AG08396 (cell line): ENCODE measurements around the gene STK38L.
A peak's percentile ranks its signal among the peaks of the same experiment; 100 is the strongest.

ENCODE experiments used
- DNase-seq: peaks from one replicate; pipeline ENCODE4 v3.0.0; 2012; ENCODE audit warnings: low spot score, mixed read lengths

STK38L gene

DNA sequence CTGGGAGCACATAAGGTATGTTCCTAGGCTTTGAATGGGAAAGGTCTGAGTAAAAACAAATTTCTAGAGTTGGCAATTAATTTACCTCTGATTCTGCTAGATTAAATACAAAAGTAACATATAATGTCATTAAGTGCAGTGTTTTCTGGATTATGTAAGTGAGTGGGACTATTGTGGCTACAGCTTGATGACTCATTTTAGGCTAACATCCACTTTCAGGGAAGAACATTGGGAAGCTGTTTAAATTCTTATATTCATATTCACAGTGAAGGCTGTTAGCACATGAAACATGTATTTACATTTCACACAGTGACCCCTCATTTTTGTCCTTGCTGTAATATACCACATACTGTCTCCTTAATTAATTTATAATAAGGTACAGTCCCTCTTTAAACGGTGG is 75.3 kb downstream of the STK38L start:
- no peak for DNase-seq

DNA sequence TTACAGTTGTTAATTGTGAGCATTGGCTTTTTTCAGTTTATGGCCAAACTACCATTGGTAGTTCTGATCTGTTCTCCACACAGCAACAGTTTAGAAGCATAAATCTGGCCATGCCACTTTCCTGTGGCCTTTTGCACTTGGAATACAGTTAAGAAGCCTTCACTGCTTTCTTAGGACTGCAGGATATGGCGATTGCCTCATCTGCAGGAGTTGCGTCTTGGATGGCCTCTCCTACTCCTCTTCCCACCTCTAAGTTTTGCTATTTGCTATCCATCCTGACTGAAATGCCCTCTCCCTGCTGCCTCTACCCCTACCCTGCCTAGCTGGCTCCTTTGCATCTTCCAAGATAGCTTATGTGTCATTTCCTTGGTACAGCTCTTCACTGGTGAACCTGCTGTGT is 75.8 kb downstream of the STK38L start:
- no peak for DNase-seq

DNA sequence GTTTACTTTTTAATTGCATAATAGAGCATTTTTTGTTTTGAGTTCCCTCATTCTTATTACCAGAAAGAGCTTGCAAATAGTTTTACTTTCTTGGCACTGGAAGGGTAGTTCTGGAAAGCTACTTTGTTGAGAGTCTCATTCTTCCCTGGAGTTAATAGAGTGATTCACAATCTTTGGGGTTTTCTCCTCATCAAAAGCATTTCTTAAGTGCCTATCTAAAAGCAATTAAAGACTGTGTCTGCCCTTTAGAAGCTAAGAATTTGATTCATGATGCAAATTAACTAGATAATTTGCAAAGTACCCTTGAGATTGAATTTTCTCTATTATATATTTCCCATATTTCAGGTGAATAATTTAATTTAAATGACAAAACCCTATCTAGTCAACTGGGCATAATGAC is 80.4 kb downstream of the STK38L start:
- DNase-seq = no peak

DNA sequence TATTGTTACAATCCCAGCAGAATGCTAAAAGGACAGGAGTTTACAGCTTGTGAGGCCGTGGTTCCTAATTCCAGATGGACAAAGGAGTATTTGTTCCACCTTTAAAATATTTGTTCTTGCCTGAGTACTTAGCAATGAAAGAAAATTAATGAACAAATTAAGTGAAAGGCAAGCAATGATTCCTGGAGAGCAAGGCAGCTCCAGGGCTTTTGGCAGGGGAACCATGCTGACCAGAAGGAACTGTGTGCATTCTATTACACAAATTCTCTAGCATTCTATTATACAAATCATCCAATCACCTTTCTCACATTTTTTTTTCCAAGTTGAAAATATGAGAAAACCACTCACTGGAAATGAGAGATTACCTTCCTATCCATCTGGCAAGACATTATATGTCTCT is 86.8 kb downstream of the STK38L start:
- DNase-seq = peak; percentile 28

DNA sequence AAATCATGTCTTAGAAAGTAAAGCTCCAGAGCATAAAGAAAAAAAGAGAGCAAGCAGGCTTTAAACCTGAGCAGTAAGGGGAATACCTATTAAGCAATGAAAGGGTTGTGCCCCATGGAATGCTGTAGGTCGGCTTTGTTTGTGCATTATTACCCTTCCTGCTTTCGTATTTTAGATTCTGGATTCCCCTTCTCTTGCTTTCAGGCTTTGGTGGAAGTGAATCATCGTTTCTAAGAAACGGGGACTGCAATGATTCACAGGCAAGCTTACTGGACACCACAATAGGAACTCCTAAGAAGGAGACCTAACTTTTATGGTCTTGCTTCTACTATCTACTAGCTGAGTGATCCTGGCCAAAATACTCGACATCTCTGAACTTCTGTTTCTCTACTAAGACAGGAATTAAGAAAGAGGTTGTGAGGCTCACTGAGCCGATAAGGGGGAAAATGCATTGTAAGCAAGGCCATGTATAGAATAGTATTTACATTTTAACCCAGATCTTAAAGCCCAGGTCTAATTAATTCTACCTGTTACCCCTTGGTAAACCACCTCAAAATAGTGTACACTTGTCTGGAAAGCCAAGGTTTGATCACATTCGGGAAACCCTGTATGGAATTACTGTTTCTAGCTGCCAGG is 87.3 kb downstream of the STK38L start:
- peak; percentile 82 for DNase-seq

DNA sequence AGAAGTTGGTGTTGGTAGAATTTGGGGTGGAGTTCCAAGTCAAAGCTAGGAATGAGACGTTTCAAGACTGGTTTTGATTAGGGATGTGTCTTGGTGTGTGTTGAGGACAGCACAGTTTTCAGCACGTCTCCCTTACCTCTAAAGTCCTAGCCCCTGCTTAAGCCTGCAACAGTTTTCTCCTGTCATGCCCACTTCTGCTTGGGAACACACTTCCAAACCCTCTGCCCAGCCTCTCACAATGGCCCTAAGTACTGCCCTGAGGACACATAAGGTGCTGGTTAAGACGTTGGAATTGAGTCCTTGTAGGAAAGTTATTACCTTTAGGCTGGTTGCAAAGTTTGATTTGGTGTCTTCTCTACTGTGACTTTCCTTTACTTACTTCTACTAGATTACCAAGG is 87.8 kb downstream of the STK38L start:
- peak; percentile 27 for DNase-seq

DNA sequence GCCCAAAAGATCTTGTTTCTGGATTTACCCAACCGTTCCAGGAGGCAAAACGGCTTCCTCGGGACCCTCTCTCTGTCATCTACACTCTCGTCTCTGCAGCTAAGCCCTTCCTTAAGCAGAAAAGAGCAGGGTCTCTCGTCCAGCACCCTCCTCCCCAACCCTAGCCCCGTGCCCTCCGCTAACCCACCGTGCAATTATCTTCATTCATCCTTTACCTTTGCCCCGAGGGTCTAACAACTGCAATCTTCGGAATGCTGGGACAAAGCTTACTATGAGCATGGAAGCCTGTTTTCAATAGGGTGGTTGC is 88.3 kb downstream of the STK38L start:
- no peak for DNase-seq

DNA sequence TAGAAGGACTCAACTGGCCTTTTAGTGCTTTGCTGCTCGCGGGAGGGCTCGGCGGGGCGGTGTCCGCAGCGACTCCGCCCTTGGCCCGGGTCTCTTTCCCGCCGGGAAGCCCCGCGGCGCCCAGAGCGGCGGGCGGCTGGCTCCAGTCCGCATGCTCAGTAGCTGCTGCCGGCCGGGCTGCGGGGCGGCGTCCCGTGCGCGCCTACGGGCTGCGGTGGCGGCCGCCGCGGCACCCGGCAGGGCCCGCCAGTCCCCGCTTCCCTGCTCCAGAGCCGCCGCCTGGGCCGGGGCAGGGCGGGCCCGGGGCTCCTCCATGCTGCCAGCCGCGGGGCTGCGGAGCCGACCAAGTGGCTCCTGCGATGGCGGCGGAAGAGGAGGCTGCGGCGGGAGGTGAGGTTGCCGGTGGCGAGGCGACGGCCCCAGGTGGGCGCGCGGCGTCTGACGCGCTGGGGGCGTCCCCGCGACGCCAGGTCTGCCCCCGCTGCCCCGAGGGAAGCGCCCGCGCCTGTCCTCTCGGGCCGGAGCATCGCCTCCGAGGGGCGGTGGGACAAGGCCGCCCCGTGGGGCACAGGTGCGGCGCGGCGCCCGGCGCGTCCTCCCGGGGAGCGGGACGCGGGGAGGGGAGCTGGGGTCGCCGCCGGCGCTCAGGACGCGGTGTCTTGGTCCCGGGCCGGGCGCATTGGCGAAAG is 88.8 kb downstream of the STK38L start, which contains the start of gene BMAL2:
Gene BMAL2, plus strand, starts transcription at position 123 of the 689 bp plus-strand sequence. Its CDS starts 237 bp downstream, at position 360.
- peak; percentile 84 for DNase-seq

DNA sequence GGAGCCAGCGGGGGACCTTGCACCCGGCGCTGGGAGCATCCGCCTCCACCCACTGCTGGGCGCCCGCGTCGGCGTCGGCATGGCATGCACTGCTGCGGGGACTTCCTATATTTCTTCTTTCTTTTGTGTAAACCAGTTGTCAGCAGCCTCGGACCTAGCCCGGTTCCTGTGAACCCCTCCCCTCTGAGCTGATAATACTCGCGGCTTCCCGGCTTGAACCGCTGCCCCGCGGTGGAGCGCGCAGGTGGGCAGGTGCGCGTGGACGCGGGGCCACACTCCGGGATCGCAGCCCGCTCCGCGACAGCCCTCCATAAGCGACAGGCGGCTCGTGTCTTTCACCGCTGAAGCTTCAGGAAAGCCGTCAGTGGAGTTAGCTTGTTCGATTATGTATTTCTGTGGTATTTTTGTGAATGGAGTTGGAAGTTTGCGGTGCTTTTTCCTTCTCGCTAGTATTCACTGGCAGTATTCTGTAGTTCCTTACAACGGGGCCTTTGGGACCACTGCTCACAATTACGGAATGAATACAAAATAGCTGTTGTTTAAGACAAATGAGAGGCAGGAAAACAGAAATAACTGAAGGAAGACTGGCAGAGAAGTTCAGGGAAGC is 89.4 kb downstream of the STK38L start:
- peak; percentile 30 for DNase-seq

DNA sequence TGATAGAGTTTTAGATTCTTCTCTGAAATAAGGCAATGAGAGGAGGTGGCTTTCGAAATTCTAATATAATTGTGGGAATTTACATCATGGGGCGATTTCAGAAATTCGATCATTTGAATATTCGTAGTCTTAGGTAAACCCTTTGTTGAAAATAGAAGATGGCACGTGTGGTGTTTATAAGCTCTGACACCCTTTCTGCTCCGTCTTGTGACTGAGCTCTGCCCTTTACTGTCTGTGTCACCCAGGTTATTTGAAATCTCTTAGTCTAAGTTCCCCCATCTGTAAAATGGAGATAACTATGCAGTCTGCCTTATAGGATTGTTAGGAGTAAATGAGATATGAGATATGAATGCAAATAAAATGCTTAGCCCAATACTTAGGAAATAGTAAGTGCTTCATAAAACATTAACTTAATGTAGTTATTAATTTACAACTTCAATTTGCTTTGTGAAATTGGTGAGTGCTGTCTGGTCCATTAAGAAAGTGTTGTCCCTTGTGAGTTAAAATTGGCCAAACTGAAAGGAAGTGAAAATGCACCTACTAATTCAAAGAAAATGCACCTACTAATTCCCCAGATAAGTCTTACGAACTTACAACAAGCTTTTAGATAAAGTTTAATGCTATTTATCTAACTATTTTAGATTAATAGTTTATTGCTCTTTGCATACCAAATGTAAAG is 90.1 kb downstream of the STK38L start:
- no peak for DNase-seq

DNA sequence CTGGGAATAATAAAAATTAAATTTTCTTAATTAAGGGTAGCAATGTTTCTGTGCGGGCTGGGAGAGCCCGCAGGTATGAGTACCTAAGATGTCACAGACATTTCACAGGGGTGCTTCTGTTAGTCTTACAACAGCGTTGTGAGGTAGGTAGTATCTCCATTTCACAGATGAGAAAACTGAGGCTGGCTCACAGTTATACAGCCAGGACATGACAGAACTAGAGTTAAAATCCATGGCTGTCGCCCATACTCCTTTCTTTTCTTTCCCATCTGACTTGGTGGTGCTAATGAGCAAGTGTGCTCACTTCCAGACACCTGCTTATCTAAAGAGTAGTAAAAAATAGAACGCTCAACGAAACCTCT is 90.6 kb downstream of the STK38L start:
- DNase-seq = no peak

DNA sequence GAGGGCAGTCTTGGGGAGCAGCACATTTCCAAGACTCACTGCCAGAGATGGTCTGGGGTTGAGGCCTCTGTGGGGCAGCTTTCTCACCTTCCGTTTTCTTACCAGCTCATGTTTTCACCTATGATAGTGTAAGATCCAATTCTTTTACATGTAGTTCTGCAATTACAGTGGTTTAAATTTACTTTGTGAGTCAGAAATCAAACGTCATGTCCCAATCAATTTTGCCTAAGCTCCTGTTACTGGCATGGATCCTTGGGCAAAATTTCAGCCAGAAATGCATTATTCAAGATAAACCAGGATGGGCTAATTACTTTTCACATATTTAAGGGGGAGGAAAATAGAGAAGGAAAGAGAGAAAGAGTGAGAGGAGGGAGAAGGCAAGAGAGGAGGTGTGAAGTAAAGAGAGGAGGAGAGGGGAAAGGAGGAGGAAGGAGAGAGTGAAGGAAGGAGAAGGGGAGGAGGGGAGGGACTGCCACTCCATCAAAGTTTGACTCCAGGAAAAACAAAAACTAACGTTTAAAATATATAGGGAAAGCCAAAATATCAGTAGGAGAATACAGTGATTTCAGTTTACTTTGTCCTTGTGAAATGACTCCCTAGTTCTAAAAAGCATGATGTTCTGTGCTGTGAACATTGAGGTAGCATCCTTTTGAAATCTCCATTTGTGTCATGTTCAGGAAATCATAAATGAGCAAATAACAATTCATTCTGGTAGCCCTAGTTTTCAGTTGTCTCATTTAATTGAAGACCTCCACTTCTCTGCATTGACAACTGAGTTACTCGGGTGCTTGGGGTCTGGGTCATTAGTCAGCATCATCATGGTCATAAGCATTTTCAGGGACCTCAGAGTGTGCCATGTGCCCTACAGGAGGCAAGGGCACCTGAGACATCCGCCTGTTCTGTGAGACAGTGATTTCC is 91.5 kb downstream of the STK38L start:
- no peak for DNase-seq

DNA sequence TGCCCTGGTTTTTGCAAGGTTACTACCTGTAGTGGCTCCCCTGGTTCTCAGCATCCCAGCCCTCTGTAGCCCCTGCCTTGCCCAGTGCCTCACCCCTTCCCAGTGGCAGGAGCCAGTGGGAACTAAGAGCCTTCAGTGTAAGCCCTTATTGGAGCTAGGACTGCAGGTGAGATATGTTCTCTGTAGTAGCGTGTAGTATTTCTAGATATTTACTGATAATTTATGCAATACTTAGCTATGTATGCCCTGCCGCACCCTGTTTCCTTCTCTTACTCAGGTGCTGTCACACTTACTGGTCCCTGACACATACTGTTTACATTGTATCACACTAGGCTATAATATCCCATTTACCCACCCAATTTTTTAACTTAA is 92.2 kb downstream of the STK38L start:
- DNase-seq = no peak

DNA sequence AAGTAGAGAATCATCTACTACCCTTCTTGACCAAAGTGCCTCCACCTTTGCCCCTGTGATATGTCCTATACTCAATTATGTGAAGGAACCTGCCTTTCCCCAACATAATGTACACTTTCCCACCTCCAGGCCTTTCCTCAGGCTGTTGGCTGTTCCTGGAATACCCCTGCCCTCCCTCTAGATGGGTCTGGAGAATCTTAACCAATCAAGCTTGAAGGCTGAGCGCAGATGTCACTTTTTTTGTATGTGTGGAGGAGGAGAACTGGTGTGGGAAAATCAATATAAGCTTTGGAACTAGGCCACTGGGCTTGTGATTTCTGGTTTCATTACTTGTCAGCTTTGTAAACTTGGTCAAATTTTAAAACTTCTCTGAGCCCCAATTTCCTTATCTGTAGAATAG is 93.3 kb downstream of the STK38L start:
- DNase-seq = no peak

DNA sequence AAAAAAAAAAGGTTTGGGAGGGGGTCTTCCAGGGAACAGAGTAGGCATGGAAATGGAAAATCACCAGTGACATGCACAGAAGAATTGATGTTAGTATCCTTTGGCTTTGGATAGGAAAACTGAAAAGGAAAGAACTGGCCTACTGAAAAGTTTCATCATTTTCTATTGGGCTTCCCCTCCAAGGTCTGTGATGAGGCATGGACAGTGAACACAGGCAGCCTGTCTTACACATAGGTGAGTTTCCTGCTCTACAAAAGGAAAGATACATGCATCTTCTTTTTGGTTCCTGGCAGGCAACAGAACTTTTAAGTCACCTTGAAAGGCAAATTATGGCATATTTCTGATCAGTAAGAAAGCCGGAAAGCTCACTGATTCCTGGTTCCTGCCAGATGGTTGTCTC is 94.4 kb downstream of the STK38L start:
- DNase-seq = no peak

DNA sequence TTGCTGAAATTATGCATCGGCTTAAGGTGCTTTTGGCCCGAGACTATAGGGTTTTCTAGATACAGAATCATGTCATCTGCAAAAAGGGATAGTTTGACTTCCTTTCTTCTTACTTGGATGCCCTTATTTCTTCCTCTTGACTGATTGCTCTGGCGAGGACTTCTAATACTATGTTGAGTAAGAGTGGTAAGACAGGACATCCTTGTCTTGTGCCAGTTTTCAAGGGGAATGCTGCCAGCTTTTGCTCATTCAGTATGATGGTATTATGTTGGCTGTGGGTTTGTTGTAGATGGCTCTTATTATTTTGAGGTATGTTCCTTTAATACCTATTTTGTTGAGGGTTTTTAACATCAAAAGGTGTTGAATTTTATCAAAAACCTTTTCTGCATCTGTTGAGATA is 96.9 kb downstream of the STK38L start:
- DNase-seq = no peak

DNA sequence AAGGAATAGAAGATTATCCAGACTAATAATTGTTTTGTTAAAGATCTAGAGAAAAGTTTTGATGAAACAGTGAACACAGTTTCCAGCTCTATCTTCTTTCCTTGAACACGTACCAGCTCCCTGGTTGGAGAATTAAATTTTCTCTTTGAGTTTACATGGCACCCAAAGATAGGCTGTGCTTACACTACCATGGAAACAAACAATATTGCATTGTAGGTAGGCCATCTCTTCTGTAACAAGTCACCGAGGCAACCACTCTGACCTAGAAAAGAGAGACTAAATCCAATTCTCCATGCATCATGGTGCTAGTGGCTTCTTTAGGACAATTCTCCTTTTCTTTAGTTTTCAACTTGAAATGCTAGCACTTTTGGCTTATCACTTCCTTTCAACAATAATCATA is 98.5 kb downstream of the STK38L start:
- DNase-seq = no peak

DNA sequence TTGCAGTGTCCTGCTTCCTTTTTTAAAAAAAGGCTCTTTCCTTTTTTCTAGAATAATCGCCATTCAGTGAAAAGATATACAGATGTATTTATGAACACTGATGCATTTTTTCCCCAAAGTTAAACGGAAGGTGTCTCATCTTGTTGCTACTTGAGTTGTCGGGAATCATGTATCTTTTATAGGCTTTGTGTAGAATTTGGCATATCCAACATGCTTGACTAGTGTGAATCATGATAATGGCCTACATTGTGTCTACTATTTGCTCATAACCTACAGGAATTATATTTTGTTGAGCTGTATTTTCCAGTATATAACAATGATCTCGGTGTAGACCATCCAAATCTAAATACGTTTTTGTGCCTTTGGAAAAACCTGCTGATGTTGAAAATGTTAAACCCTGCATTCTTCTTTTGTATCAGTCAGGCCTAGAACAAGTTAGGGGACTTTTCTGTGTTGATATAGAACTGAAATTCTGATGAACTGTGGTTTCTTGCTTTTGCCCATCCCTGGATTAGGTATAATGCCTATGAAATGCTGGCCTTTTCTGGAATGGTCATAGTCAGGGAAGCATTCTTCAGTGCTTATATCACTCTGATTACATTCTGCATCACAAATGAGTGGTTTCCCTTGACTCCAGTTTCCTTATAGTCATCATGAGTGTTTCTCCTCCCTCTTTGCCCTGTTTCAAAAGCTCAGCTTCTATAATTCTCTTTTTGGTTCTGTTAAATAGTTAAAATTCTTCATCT is 99.3 kb downstream of the STK38L start:
- peak; percentile 78 for DNase-seq

DNA sequence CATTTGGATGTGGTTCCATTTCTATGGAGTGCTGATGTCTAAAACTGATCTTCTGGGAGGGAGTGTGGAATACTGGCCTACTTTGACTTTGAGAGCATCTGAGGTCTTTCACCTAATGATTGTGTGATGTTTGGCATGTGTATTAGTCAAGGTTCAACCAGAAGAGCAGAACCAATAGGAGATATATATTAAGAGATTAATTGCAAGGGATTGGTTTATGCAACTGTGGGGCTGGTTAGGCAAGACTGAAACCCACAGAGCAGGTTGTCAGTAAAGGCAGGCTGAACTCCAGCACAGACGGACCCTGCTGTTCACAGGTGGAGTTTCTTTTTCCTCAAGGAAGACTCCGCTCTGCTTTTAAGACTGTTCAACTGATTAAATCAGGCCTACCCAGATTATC is 100.2 kb downstream of the STK38L start:
- DNase-seq = no peak

DNA sequence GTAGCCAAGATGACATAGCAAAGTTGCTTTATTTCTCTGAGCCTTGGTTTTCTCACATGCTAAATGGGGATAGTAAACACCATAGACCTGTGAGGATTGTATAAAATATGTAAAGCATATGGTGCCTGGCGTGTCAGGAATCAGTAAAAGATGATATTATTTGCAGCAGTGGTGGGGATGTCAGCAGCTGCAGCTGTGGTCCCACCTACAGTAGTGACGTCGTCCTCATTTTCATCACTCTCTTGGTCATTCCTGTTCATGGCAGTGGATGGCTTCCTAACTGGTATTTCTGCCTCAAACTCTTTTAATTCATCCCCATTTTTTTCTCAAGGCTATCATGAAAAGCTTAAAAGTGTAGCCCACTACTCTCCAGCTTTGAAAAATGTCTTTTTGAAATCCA is 100.7 kb downstream of the STK38L start:
- no peak for DNase-seq

DNA sequence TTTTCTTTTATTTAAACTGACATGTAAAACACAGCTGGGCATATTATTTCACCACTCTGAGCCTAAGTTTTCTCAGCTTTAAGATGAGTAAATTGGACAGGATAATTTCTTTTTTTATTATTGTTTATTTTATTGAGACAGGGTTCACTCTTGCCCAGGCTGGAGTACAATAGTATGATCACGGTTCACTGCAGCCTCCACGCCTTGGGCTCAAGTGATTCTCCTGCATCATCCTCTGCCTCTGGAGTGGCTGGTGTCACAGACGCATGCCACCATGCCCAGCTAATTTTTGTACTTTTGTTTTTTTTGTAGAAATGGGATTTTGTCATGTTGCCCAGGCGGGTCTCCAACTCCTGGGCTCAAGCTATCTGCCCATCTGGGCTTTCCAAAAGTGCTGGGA is 101.3 kb downstream of the STK38L start:
- DNase-seq = no peak

DNA sequence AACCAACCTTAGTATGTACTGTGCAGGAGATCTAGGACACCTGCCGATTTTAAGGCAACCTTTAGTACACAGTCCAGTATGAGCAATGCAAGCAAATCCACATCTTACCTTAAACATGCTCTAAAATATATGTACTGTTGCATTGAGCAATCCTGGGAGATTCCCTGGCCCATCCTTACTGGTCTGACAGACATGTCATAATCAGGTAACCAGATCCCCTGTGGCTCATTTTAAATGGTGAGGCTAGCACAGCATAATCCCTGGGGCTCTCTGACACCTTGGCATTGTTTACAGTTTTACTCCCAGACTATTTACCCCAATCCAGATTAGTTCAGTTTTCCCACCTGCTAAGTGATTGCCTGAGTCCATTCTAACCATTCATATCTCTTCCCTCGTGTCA is 103.7 kb downstream of the STK38L start:
- no peak for DNase-seq
